ENCODE data around the gene OR7A5.

GRCh38 chr19:14871619-14872230, 36.7 kb upstream of the OR7A5 start:
- TF ChIP-seq, protein P1, sequence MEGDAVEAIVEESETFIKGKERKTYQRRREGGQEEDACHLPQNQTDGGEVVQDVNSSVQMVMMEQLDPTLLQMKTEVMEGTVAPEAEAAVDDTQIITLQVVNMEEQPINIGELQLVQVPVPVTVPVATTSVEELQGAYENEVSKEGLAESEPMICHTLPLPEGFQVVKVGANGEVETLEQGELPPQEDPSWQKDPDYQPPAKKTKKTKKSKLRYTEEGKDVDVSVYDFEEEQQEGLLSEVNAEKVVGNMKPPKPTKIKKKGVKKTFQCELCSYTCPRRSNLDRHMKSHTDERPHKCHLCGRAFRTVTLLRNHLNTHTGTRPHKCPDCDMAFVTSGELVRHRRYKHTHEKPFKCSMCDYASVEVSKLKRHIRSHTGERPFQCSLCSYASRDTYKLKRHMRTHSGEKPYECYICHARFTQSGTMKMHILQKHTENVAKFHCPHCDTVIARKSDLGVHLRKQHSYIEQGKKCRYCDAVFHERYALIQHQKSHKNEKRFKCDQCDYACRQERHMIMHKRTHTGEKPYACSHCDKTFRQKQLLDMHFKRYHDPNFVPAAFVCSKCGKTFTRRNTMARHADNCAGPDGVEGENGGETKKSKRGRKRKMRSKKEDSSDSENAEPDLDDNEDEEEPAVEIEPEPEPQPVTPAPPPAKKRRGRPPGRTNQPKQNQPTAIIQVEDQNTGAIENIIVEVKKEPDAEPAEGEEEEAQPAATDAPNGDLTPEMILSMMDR (IDR thresholded peaks at IDR 0.05 in 4 of 5, conservative IDR thresholded peaks at IDR 0.05 in 1 of 5): no peak
- TF ChIP-seq POLR2A (IDR thresholded peaks at IDR 0.05): no peak

Measured in gastrocnemius medialis (tissue), 4 donors.